ENCODE measurements around the gene SEMA3F. TPM values are rescaled to one million over a fixed set of nuclear protein-coding genes. Genes with fewer than 3 reads are reported as not detected.

Gene SEMA3F
- total and polyA plus RNA-seq, 2 experiments from 2014 or later: 2.3 to 67.6 TPM

GRCh38 chr3:50169858-50170257 lies 14.7 kb downstream of the SEMA3F start:
- no peaks in the 10 kb centered on the region for H3K9me3 Mint-ChIP-seq
- Histone ChIP-seq H3K27ac (ENCODE audit: low read depth) (no peak overlapping the region), H3K27me3 (ENCODE audit: insufficient read depth) (no peaks in the 10 kb centered on the region), H3K4me1 (ENCODE audit: insufficient read depth) (peaks cover 28% of the 10 kb centered on the region), H2AFZ (no peak overlapping the region), H3F3A (replicated peaks; ENCODE audit: low read depth) (no peaks in the 10 kb centered on the region), H4K20me1 (replicated peaks; ENCODE audit: insufficient read depth) (peaks cover 11% of the 10 kb centered on the region; the same call in 1 of the 2 replicates), H3K36me3 (ENCODE audit: insufficient read depth) (no peaks in the 10 kb centered on the region; the same call in 1 of the 2 replicates), H3K4me3 (no peak overlapping the region), H3K4me2 (no peak overlapping the region), H3K9me2 (ENCODE audit: insufficient read depth) (no peaks in the 10 kb centered on the region), H3K79me2 (replicated peaks; ENCODE audit: insufficient read depth) (peaks cover 21% of the 10 kb centered on the region)
- H3K27ac Mint-ChIP-seq: no peak overlapping the region
- H3K36me3 Mint-ChIP-seq (ENCODE audit: low read depth): peaks cover 5% of the 10 kb centered on the region; the same call in 2 of the 3 replicates
- ATAC-seq (no peak), DNase-seq (ENCODE audit: low spot score) (no peak)
- no peak overlapping the region for H3K4me3 Mint-ChIP-seq
- peaks cover 46% of the 10 kb centered on the region for H3K4me1 Mint-ChIP-seq
- TF ChIP-seq ZNF462 (CRISPR knock-in tag; IDR thresholded peaks at IDR 0.05) (no peak), POLR2AphosphoS5 (IDR thresholded peaks at IDR 0.05; ENCODE audit: low read depth) (no peak), EZH2 (IDR thresholded peaks at IDR 0.05; ENCODE audit: low read depth, unreplicated experiment) (no peak), NANOG (IDR thresholded peaks at IDR 0.05; ENCODE audit: borderline replicate concordance) (no peak), REST (IDR thresholded peaks at IDR 0.05; ENCODE audit: unreplicated experiment) (no peak), ZNF114 (CRISPR knock-in tag; IDR thresholded peaks at IDR 0.05) (no peak), STAT1 (IDR thresholded peaks at IDR 0.05; ENCODE audit: unreplicated experiment) (no peak), JUNB (IDR thresholded peaks at IDR 0.05; ENCODE audit: unreplicated experiment) (no peak), CTCF (conservative IDR thresholded peaks at IDR 0.05; ENCODE audit: low read depth in 2 of 2) (no peak), EZH2phosphoT487 (IDR thresholded peaks at IDR 0.05; ENCODE audit: unreplicated experiment) (no peak), CREB1 (CRISPR knock-in tag; IDR thresholded peaks at IDR 0.05; ENCODE audit: low read depth) (no peak), ETS1 (IDR thresholded peaks at IDR 0.05) (no peak), ZNF331 (CRISPR knock-in tag; IDR thresholded peaks at IDR 0.05; ENCODE audit: low read depth) (no peak)
- peaks cover 4% of the 10 kb centered on the region for H3K27me3 Mint-ChIP-seq (ENCODE audit: insufficient read depth, low read depth, poor library complexity)

Measured in GM23338 (cell line).